Hematopoietic multipotent progenitor cell treated with erythropoietin and hydrocortisone succinate and interleukin-3 and kit ligand, for 15 days (in vitro differentiated cells): ENCODE measurements around the gene SCRN2.
A peak's percentile ranks its signal among the peaks of the same experiment; 100 is the strongest.

Source experiments
- DNase-seq: peaks from one replicate; pipeline ENCODE4 v3.0.0-alpha.2; 2015; ENCODE audit warnings: low spot score

The SCRN2 gene

DNA sequence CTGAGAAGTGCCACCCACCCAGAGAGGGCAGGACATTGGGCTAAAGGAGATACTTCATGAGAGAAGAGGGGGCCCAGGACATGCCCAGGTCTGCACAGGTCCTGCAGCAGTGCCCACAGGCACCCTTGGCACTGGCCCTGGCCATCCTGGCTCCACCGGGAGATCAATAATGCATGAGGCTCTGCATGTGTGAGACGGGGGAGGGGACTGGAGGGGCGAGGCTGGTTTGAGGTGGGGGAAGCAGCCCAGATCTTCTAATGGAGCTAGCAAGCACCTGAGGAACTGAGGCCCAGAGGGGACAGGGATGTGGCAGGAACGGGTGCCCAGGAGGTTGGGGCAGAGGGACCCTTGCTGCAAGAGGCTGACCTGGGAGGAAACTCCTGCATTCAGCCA, 20.0 kb downstream of the SCRN2 start:
- DNase-seq, result no peak

DNA sequence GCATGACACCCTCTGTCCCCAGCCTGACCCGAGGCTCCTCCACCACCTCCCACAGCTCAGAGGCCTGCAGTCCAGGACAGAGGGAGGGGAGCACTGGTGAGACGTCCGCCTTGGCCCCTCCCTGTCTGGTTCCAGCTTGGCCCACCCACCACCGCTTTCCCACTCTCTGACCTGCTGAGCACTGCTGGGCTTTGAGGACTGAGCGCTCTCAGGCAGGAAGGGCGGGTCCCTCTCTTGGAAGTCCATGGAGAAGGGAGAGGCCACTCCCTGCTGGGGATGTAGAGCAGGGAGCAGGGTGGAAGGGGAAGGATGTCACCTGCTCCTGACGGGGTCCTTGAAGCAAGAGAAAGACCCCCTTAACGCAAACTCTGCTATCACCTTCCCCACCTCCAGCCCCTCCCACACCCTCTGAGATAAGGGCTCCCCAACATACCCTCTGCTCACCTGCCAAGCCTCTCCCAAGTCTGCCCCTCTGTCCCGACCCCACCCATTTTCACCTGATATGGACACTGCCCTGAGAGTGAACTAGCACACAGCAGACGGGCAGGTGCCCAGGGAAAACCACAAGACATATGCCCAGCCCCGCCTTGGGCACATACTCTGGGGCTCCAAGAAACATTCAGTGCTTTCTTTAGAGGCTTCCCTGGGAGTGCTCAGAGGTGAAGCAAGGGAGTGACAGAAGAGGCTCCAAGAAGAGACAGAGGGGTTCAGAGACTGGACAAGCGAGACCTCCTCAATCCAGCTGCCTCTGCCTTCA, 20.9 kb downstream of the SCRN2 start:
- no peak for DNase-seq

DNA sequence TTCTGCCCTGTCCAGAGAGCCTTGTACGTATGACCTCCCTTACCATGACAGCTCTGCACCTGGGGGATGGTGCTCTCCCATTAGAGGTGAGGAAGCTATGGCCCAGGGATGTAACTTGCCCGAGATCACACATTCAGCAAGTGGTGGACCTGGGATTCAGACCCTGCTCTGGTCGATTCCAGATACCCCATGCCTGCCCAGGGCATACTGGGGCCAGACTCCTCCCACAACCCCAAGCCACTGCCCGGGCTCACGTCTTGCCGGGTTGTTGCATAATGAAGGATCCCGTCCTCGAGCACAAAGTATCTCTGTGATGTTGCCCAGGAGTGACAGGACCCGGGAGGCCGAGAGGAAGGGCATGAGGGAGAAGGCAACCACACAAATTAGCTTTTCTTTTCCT, 21.6 kb downstream of the SCRN2 start:
- DNase-seq, result no peak

DNA sequence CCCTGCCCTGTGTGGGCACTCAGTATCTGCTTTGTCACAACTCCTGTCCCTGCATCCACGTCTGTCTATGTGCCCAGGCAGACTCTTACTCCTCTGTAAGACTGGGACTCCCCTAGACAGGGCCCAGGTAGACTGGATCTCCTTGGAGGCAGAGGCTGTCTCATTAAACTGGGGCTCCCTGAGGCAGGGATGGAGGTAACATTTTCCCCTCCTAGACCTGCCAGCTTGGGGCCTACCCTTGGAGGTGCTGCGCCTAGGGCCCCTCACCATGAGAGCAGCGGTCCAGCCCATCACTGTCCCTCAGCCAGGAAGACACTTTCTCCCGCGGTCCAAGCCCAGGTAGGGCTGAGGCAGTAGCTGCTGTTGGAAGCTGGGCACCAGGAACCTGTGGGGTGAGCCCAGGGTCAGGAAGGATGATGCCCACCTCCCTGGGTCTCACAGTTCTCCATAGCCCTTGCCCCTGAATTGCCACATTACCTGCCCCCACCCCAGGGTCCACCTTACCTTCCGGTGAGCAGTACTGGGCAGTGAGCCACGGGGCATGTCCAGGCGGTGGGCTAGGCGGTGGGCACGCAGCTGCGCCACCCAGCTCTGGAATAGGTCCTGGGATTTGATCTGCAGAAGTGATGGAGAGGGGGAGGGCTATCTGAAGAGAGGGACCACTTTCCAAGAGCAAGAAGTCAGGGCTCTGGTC, 22.9 kb downstream of the SCRN2 start:
- DNase-seq, result no peak

DNA sequence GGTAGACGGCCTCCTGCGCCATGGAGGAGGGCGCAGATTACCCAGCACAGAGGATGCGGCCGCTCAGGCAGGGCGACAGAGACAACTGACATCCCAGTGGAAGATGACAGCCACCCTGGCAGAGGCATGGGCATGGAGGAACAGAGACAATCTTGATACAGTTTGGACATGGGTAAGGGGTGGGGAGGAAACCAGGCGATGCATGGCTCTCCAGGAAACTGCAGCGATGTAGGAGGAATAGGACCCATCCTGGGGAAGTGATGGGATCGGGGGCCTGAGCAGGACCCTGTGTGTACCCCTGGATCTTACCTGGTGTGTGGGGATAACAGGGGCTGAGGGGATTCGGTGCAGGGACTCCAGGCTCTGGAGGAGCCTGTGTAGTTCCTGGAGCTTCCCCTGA, 24.1 kb downstream of the SCRN2 start:
- DNase-seq, result no peak

DNA sequence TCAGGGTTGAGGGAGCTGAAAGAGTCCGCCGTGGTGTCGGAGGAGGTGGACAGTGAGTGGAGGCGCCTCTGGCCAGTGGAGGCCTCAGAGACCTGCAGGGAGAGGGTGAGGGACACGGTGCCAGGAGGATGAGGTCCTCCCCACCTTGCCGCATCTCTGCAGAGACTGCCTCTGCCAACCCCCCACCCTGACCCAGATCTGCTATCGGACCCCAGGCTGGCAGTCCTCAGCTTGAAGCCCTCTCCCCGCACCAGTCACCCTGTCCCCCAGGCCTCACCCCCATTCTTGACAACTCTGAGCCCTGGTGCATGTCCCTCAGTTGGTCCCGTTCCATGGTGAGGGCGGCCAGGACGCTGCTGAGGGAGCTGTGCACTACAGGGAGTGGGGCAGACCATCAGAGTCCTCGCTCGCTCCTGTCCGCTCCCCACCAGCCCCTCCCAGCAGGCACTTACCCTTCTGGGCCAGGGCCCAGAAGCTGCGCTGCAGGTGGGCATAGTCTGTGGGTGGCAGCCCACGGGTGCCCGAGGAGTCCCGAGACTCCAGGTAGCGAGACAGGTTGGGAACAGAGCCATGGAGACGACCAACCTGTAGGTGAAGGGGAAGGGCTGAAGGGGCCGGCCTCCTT, 24.9 kb downstream of the SCRN2 start:
- DNase-seq, result no peak

DNA sequence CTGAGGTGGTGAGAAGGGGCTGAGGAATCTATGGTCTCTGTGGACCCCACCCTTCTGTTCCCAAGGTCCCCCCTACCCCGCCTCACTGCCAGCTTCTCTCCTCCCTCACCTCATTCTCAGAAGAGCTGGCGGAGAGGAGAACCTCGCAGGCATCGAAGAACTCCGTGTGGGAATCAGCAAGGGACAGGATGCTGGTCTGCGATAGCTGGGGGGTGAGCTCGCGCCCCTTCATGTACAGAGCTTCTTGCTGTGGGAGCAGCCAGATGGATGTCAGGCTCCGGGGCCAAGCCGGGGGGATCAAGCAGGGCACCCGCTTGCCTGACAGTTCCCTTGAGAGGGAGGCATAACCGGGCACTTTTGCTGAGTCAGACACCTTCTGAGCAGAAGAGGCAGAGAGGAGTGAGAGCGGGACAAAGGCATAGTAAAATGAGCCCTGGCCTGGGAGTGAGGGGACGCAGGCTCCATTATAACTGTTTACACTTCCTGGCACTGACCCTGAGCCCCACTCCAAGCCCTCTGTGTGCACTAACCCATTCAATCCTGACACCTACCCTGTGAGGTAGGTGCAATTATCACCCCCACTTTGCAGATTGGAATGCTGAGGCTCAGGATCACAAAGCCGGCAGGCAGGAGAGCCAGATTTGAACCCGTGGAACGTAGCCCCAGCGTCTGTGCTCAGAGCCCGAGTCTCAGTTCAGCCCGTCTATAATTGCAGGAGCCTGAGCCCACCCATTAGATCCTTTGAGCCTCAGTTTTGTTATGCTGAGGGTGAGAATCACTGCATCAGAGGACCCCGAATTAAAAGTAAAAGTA, 25.8 kb downstream of the SCRN2 start:
- DNase-seq, result no peak

DNA sequence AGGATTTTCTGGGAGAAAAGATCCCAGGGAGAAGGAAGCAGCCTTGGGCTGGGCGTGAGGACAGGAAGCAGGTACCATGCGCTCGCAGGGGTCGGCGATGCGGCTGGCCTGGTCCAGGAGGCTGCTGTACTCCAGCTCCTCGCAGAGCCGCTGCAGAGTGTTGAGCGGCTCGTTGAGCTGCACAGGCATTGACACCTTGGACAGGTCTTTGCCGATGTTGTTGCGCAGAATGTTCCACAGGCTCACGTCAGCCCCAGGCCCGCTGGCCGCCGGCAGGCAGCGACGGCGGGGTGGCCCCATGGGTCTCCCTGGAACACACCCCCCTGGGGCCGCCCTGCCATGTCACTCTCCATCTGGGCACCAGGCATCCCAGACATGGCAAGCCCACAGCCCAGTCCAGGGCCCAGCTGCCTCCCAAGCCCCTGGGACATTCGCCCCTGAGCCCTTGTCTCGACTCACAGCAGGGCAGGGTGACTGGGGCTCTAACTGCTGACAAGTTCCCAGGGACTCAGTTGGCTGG, 27.5 kb downstream of the SCRN2 start:
- no peak for DNase-seq

DNA sequence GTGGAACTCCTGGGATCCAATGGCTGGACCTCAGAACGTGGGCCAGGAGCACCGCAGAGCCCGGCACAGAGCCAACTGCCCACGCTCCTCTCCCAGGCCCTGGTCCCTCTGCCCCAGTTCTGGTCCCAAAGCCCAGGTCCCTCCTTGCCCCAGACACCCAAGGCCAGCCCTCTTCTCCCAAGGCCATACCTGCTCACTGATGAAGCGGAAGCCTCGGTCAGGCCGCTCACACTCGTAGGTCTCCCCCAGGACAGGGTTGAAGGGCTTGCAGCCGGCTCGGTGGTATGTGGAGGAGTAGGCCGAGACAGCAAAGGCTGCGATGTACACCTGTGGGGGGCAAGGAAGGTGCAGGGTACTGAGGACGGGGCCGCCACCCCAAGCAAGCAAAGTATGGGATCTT, 28.0 kb downstream of the SCRN2 start:
- no peak for DNase-seq

DNA sequence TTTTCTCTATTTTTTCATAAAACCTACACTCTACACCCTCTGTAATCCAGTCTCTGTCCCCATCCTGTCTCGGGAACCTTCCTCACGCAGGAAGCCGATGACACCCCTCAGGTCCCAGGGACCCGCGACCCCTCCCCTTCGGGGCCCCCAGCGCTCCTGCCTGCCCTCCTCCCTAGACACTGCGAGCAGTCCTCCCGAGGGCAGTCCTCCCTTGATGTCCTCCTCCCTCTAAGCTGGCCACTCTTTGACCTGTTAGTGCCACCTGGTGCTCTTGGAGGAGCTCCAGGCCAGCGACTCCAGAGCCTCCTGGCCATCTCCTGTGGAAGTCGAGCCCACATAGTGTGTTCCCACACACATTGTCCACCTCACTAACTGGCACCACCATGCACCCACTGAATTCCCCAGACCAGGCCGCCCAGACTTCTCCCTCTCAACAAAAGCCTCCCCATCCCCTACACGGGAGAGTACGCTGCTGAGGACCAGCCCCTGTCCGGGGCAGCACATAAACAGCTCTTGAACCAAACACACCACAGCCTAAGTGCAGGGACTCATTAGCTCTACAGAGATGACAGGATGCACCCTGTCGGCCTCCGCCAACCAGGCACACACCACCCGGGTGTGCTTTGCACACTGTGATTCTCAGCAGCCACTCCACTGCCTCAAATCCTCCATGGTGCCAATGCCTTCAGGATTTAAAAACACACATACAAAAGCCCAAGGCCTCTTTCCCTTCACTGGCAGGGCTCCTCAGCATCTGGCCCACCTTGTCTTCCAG, 28.7 kb downstream of the SCRN2 start:
- no peak for DNase-seq

DNA sequence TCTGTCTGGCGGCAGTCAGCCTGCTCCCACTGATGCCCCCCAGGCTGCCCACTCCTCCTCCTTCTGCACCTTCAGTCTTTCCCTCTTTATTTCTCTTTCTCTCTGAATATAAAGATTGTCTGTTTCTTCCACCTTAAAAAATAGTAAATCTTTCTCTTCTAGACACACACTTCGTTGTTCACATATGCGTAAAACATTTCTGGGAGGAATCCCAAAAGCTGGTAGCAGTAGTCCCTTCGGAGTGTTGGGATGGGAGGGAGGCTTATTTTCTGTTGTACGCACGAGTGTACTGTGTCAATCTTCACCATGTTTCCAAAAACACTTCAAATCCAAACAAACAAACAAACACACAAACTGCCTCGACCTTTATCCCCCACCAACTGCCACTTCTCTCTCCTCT, 29.4 kb downstream of the SCRN2 start:
- no peak for DNase-seq

DNA sequence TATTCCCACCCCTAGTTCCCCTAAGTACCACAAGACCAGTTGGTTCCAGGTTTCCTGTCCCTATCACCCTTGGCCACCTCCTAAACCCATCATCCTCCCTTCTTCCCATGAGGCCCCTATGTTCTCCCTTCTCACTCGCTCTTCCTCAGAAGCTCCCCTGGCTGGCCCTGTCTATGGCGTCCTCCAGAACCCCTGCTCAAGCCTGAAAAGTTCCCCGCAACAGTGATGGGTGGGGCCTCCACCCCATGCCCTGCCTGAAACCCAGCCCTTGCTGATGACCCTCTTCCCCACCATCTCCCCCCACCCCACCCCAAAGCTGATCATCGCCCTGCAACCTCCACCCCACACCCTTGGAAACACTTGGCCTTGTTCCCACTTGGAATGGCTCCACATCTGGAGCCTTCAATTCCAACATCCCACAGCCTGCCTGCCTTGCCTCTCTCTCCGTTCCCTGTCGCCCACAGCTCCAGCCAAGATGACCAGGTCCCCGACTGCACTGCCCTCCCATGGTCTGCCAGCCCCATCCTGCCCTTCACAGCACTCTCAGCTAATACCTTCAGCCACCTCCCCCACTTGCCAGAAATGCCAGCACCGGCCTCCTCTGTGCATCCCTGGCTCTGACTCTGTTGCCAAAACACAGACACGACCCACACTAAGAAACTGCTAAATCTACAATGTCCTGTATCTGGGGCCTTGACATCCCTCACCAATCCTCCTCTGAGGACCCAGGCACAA, 30.0 kb downstream of the SCRN2 start:
- no peak for DNase-seq

DNA sequence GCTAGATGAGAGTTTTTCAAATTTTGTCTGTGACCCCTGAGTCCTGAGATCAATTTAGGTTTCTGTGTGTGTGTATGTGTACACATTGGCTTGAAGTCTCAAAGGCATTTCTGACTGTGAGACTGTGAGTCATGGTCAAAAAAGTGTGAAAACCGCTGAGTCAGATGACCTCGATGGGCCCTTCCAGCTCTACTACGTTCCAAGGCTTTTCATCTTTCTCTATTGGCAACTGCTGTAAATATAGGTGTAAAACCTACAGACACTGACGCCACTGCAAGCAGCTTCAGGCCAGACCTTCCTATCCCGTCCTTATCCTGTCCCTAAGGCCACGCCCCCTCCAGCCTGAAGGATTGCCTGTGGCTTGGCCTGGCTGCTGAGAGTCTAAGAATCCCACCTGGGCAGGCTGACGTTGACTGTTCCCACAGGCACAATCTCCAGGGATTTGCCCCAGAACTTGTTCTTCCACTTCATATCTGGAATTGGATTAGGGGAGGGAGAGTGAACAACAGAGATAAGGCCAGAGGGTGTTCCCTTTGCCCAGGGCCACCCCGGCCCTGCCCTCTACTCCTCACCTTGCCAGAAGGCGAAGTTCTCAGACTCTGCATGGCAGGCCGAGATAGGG, 30.8 kb downstream of the SCRN2 start:
- peak; percentile 80 for DNase-seq

DNA sequence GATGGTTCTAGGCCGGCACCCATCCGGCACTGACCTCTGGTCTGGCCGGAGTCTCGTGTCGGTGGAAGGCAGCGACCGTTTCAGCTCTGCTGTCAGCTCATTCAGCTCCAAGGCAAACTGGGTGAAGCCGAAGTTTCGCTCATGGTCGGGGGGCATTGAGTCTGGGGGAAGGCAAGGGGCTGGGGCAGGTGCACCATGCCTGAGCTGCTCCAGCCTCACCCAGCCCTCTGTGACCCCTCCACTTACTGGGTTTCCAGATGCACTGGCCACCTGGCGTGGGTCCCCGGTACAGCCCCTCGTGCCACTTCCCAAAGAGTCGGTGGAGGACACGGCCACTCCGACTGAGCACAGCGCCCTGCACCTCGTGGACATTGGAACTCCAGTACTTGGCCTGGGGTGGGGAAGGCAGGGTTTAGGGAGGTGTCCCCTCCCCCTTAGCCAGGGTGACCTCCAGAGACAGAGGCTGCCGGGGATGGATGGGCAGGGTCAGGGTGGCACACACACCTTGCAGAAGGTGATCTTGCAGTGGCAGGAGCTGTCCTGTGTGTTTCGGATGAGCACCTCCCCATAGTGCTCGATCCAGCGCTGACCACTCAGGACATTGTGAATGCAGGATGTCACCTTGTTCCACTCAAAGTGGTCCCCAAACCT, 32.1 kb downstream of the SCRN2 start:
- no peak for DNase-seq

DNA sequence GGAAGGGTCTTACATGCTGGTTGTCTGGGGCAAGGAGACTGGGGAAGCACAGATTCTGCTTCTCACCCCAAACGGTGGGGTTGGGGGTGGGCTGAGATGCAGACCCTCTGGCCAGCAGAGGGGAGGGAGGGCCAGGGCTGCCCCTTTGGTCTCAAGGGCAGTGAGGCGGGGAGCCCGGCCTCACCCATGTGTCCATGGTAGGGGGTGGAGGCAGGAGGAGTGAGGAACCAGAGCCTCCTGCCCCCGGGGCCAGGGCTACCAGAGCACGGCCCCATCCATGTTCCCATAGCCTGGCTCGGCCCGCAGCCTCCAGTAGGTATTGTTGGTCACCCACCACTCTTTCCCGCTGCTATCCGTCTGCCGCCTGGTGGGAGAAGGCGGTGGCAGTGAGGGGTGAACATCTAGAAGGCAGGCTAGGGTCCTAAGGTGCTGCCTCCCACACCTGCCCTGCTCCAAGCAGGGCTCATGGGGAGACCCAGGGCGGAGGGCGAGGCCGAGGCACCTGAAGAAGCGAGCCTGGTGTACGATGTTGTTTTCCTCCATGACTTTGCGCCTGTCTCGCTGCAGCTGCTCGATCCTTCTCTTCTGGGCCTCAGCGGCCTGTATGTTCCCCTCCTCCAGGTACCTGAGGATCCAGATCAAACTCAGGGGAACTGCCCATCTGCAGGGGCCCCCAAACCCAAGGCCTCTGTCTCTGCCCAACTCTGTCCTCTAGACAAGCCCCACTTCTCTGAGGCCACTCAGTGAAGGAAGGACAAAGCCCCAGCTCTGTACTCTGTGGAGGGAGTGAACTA, 32.8 kb downstream of the SCRN2 start:
- no peak for DNase-seq

DNA sequence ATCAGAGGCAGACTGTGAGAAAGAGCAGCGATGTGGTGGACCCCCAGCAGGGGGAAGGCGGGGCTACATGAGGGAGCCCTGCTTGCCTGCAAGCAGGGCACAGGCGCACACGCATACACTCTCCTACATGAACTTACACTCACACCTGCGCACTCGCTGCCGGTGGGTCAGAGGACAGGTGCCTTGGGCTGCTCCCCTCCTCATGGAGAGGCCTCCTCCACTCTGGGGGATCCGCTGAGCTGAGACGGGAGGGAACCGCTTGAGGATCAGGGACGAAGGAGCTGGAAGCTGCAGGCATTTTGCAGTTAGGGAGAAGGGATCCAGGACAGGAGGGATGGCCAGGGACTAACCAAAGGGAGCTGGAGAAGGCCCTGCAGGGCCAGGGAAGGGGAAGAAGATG, 33.7 kb downstream of the SCRN2 start:
- no peak for DNase-seq

DNA sequence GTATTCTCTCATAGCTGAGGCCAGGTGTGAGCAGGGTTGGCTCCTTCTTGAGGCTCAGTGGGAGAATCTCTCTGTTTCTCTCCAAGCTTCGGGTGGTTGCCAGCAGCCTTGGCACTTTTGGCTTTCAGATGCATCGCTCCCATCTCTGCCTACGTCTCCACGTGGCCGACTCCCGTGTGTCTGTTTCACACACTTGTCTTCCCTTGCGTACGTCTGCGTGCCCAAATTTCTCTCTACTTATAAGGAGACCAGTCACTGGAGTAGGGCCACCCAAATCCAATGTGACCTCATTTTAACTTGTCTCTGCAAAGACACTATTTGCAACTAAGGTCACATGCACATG, 34.2 kb downstream of the SCRN2 start:
- DNase-seq, result no peak

DNA sequence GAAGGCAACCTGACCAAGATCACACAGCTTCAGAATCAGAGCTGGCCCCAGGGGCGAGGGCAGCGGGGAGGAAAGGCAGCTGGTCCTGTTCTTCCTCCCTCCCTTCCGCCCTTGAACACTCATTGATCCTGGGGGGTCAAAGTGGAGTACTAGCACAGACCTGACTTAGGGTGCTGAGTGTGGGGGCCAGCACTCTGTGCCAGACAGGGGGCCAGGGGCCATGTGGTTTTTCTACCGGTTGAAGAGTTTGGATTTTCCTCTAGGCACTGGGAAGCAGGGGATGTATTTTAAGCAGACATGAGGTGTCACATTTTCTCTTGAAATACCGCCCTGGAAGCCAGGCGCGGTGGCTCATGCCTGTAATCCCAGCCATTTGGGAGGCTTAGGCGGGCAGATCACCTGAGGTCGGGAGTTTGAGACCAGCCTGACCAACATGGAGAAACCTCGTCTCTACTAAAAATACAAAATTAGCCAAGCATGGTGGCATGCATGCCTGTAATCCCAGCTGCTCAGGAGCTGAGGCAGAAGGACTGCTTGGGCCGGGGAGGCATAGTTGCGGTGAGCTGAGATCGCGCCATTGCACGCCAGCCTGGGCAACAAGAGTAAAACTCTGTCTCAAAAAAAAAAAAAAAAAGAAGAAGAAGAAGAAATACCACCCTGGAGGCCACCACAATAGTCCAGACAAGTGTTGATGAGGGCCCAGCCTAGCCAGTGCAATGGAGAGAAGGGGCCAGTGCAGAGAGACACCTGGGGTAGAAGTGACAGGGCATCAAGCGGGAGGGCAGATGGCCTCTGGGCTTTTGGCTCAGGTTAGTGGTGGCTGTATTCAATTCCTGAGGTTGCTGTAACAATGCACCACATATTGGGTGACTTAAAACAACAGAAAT, 34.8 kb downstream of the SCRN2 start:
- no peak for DNase-seq
